Muscle layer of colon (tissue), 2 donors: ENCODE measurements around the gene CRACDL.

Experiments used
- H3K27ac ChIP-seq: one replicate; pipeline ENCODE4 v1.7.0; 2013; ENCODE audit warnings: low read depth, mild to moderate bottlenecking, low read length, moderate library complexity
- H3K27me3 ChIP-seq, 2 donors: one replicate each; pipeline ENCODE4 v1.7.0; 2013; ENCODE audit warnings: low read length in 2 of 2, mild to moderate bottlenecking in 2 of 2; ENCODE audit not compliant: insufficient read depth in 2 of 2, control insufficient read depth in 1 of 2
- H3K36me3 ChIP-seq: one replicate; pipeline ENCODE4 v1.7.0; 2013; ENCODE audit warnings: mild to moderate bottlenecking, low read length; ENCODE audit not compliant: insufficient read depth
- H3K4me1 ChIP-seq: one replicate; pipeline ENCODE4 v1.7.0; 2013; ENCODE audit warnings: mild to moderate bottlenecking, low read length; ENCODE audit not compliant: insufficient read depth
- H3K4me3 ChIP-seq, 2 donors: one replicate each; pipeline ENCODE4 v1.7.0; 2013; ENCODE audit warnings: low read length in 2 of 2, low read depth in 1 of 2, mild to moderate bottlenecking in 1 of 2, moderate library complexity in 1 of 2
- H3K9ac ChIP-seq: one replicate; pipeline ENCODE4 v1.7.0; 2013; ENCODE audit warnings: low read length
- H3K9me3 ChIP-seq: one replicate; pipeline ENCODE4 v1.7.0; 2013; ENCODE audit warnings: mild to moderate bottlenecking, low read length
- donor health status: abdominal sarcoma.
- donor health status: Adenocarcinoma of cecum.

Gene CRACDL

GRCh38 chr2:98833172-98833916 is 102.7 kb downstream of the CRACDL start:
- Histone ChIP-seq H3K4me1 (no peaks in the 10 kb centered on the region), H3K36me3 (no peaks in the 10 kb centered on the region), H3K27ac (no peak overlapping the region), H3K27me3 (no peaks in the 10 kb centered on the region), H3K4me3 (no peak overlapping the region), H3K9ac (no peak overlapping the region), H3K9me3 (no peaks in the 10 kb centered on the region)

- Histone ChIP-seq H3K4me3 (no peak overlapping the region), H3K27ac (no peak overlapping the region), H3K9ac (no peak overlapping the region), H3K27me3 (no peaks in the 10 kb centered on the region), H3K4me1 (no peaks in the 10 kb centered on the region), H3K36me3 (no peaks in the 10 kb centered on the region), H3K9me3 (no peaks in the 10 kb centered on the region)
Observed at GRCh38 chr2:98832172-98832571, 103.9 kb downstream of the CRACDL start.

GRCh38 chr2:98830571-98831145 is 105.4 kb downstream of the CRACDL start:
- Histone ChIP-seq H3K9ac (no peak overlapping the region), H3K9me3 (no peaks in the 10 kb centered on the region), H3K27ac (no peak overlapping the region), H3K4me3 (no peak overlapping the region), H3K27me3 (no peaks in the 10 kb centered on the region), H3K4me1 (no peaks in the 10 kb centered on the region), H3K36me3 (no peaks in the 10 kb centered on the region)

GRCh38 chr2:98829581-98830270 is 106.3 kb downstream of the CRACDL start:
- Histone ChIP-seq H3K27ac (no peak overlapping the region), H3K4me1 (no peaks in the 10 kb centered on the region), H3K9ac (no peak overlapping the region), H3K4me3 (no peak overlapping the region), H3K27me3 (no peaks in the 10 kb centered on the region), H3K36me3 (no peaks in the 10 kb centered on the region), H3K9me3 (no peaks in the 10 kb centered on the region)

- Histone ChIP-seq H3K36me3 (no peaks in the 10 kb centered on the region), H3K9me3 (no peaks in the 10 kb centered on the region), H3K9ac (no peak overlapping the region), H3K4me3 (no peak overlapping the region), H3K4me1 (no peaks in the 10 kb centered on the region), H3K27ac (no peak overlapping the region), H3K27me3 (no peaks in the 10 kb centered on the region)
Observed at GRCh38 chr2:98828793-98829371, 107.1 kb downstream of the CRACDL start.

- Histone ChIP-seq H3K9ac (no peak overlapping the region), H3K9me3 (no peaks in the 10 kb centered on the region), H3K27ac (no peak overlapping the region), H3K4me3 (no peak overlapping the region), H3K27me3 (peaks cover 0 to under 1% of the 10 kb centered on the region in 2 donors), H3K36me3 (no peaks in the 10 kb centered on the region), H3K4me1 (no peaks in the 10 kb centered on the region)
Observed at GRCh38 chr2:98828369-98828744, 107.7 kb downstream of the CRACDL start.

- Histone ChIP-seq H3K9me3 (no peaks in the 10 kb centered on the region), H3K27me3 (peaks cover 0 to 6% of the 10 kb centered on the region in 2 donors), H3K36me3 (no peaks in the 10 kb centered on the region), H3K27ac (no peak overlapping the region), H3K9ac (no peak overlapping the region), H3K4me1 (no peaks in the 10 kb centered on the region), H3K4me3 (no peak overlapping the region)
Observed at GRCh38 chr2:98827625-98828368, 108.2 kb downstream of the CRACDL start.

GRCh38 chr2:98826856-98827255 is 109.2 kb downstream of the CRACDL start:
- no peak overlapping the region for H3K27ac ChIP-seq
- H3K27me3 ChIP-seq = peaks cover 0 to 12% of the 10 kb centered on the region in 2 donors
- no peak overlapping the region for H3K4me3 ChIP-seq
- H3K9ac ChIP-seq = no peak overlapping the region
- no peaks in the 10 kb centered on the region for H3K4me1 ChIP-seq
- no peaks in the 10 kb centered on the region for H3K9me3 ChIP-seq
- H3K36me3 ChIP-seq = no peaks in the 10 kb centered on the region

GRCh38 chr2:98825858-98826257 is 110.2 kb downstream of the CRACDL start:
- Histone ChIP-seq H3K27ac (no peak overlapping the region), H3K9me3 (no peaks in the 10 kb centered on the region), H3K36me3 (no peaks in the 10 kb centered on the region), H3K4me3 (no peak overlapping the region), H3K4me1 (no peaks in the 10 kb centered on the region), H3K9ac (no peak overlapping the region), H3K27me3 (peaks cover 0 to 16% of the 10 kb centered on the region in 2 donors)

- Histone ChIP-seq H3K27me3 (peaks cover 0 to 16% of the 10 kb centered on the region in 2 donors), H3K9ac (no peak overlapping the region), H3K4me1 (no peaks in the 10 kb centered on the region), H3K9me3 (no peaks in the 10 kb centered on the region), H3K4me3 (no peak overlapping the region), H3K36me3 (no peaks in the 10 kb centered on the region), H3K27ac (no peak overlapping the region)
Observed at GRCh38 chr2:98825404-98825803, 110.6 kb downstream of the CRACDL start.

- Histone ChIP-seq H3K4me3 (no peak overlapping the region), H3K27ac (no peak overlapping the region), H3K9me3 (no peaks in the 10 kb centered on the region), H3K4me1 (no peaks in the 10 kb centered on the region), H3K9ac (no peak overlapping the region), H3K27me3 (peaks cover 0 to 16% of the 10 kb centered on the region in 2 donors), H3K36me3 (no peaks in the 10 kb centered on the region)
Observed at GRCh38 chr2:98825020-98825350, 111.0 kb downstream of the CRACDL start.
